ENCODE data around the gene FARSB. TPM values are rescaled to one million over a fixed set of nuclear protein-coding genes. Genes with fewer than 3 reads are reported as not detected.

FARSB gene
- total RNA-seq (10.6 and 12.0 TPM in 2 replicates), polyA plus RNA-seq (26.7 and 32.5 TPM in 2 replicates)

DNA sequence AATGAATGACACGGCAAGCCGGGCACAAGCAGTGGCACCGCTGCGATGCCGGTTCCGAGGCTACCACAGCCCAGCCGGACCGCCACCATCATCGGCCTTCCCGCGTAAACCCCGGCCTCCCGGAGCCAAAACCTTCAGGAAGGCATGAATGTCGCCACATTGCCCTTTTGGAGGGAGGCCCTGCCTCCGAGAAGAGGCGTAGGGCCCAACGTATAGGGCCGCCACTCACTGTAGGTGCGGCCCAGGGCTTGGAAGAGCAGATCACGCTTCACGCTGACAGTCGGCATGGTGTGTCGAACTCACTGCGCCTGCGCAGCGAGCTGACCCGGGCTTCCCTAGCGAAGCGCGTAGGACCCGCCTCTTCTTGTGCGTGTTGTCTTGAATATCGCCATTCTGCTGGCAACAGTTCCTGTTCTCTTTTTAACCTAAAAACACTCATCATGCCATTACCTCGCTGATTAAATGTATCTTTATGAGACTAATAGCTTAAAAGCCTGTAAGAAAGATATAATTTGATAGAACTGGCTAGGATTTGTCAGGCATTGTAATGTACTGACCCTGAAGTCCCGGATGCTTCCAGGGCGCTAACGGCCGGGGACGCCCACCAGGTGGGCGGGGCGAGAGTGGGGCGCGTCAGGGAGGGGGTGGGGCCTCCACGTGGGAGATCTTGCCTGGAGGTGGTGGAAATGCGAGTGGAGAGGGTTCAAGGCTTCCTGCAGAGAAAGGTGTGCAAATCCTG is at the start of gene FARSB:
Gene FARSB (minus strand): TSS at position 306 of the 739 bp plus-strand sequence. CDS start 19 bp downstream, at position 287.
- H3K36me3 ChIP-seq: no peaks in the 10 kb centered on the region
- peak within 1 kb of the TSS; percentile 73 for H3K4me3 ChIP-seq
- peak; percentile 97 to 98 for DNase-seq (ENCODE audit: low read depth in 1 of 2, low spot score in 1 of 2)
- H3K27ac ChIP-seq: peak within 1 kb of the TSS; percentile 99
- H3K27me3 ChIP-seq: no peaks in the 10 kb centered on the region
- TF ChIP-seq, protein P1, sequence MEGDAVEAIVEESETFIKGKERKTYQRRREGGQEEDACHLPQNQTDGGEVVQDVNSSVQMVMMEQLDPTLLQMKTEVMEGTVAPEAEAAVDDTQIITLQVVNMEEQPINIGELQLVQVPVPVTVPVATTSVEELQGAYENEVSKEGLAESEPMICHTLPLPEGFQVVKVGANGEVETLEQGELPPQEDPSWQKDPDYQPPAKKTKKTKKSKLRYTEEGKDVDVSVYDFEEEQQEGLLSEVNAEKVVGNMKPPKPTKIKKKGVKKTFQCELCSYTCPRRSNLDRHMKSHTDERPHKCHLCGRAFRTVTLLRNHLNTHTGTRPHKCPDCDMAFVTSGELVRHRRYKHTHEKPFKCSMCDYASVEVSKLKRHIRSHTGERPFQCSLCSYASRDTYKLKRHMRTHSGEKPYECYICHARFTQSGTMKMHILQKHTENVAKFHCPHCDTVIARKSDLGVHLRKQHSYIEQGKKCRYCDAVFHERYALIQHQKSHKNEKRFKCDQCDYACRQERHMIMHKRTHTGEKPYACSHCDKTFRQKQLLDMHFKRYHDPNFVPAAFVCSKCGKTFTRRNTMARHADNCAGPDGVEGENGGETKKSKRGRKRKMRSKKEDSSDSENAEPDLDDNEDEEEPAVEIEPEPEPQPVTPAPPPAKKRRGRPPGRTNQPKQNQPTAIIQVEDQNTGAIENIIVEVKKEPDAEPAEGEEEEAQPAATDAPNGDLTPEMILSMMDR (IDR thresholded peaks at IDR 0.05; ENCODE audit: low read depth, low read length): no peak
- H3K9me3 ChIP-seq (ENCODE audit: low read depth): no peaks in the 10 kb centered on the region
- peaks cover 7% of the 10 kb centered on the region for H3K4me1 ChIP-seq (ENCODE audit: low read depth)

DNA sequence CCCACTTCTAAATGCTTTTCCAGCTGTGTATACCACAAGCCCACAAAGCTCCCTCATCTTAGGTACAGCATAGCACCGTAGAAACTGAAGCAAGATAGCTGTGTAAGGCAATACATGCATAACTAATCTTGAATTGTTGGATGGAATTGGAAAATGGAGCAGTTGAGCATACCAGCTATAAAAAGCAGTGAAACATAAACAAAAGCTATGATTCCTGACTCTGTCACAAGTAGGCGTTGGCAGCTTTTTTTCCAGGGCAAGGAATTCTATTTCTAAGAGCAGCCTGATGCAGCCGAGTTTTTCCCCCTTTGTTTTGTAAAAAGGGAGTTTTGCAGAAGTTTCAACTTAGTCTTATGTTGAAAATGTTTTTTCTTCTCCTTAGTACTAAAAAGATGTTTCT is 48.0 kb upstream of the FARSB start:
- H3K36me3 ChIP-seq: no peaks in the 10 kb centered on the region
- TF ChIP-seq, protein P1 (IDR thresholded peaks at IDR 0.05; ENCODE audit: low read depth, low read length): no peak
- no peak overlapping the region for H3K4me3 ChIP-seq
- H3K27ac ChIP-seq: no peak overlapping the region
- H3K9me3 ChIP-seq (ENCODE audit: low read depth): no peaks in the 10 kb centered on the region
- no peaks in the 10 kb centered on the region for H3K4me1 ChIP-seq (ENCODE audit: low read depth)
- peak in 1 of 2 donors; percentile 5 for DNase-seq (ENCODE audit: low read depth in 1 of 2, low spot score in 1 of 2)
- no peaks in the 10 kb centered on the region for H3K27me3 ChIP-seq

DNA sequence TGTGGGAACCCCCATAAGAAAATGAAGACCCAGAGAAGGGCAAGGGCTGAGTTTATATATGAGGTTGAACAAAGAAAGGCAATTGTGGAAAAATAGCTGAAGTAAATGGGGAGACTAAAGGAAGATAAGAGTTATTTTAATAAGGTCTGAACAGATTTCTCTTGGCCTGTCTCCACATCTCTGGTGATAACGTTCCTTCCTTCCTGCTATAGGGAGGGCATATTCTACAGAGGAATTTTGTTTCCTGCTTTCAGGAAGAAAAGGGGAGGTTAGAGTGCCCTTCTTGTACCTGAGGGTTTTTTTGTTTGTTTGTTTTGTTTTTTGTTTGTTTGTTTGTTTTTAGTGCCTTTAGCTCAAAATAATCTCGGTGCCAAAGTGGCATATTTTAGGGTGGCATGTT is 47.2 kb upstream of the FARSB start:
- no peak for DNase-seq (ENCODE audit: low read depth in 1 of 2, low spot score in 1 of 2)
- no peak overlapping the region for H3K4me3 ChIP-seq
- no peak overlapping the region for H3K27ac ChIP-seq
- TF ChIP-seq, protein P1 (IDR thresholded peaks at IDR 0.05; ENCODE audit: low read depth, low read length): no peak
- H3K9me3 ChIP-seq (ENCODE audit: low read depth): no peaks in the 10 kb centered on the region
- H3K27me3 ChIP-seq: no peaks in the 10 kb centered on the region
- no peaks in the 10 kb centered on the region for H3K4me1 ChIP-seq (ENCODE audit: low read depth)
- no peaks in the 10 kb centered on the region for H3K36me3 ChIP-seq

DNA sequence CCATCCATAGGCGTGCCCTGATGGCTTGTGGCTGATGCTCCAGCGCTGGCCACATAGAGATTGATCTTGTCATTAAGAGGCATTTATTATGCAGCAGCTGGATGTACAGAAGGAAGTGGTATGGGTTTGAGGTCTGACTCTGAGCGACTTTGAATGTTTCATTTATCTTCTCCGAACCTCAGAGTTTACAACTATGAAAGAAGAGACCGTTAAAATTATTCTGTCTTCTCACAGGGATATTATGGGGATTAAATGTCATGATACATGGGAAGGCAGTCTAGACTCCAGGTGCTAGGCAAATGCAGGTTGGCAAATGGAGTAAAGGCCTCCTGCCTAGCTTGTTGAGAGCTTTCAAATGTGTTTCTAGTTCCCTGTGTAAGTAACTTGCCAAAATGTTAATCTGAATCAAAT is 45.8 kb upstream of the FARSB start:
- H3K4me3 ChIP-seq: no peak overlapping the region
- no peak for DNase-seq (ENCODE audit: low read depth in 1 of 2, low spot score in 1 of 2)
- no peaks in the 10 kb centered on the region for H3K4me1 ChIP-seq (ENCODE audit: low read depth)
- TF ChIP-seq, protein P1 (IDR thresholded peaks at IDR 0.05; ENCODE audit: low read depth, low read length): no peak
- no peak overlapping the region for H3K27ac ChIP-seq
- no peaks in the 10 kb centered on the region for H3K27me3 ChIP-seq
- no peaks in the 10 kb centered on the region for H3K36me3 ChIP-seq
- H3K9me3 ChIP-seq (ENCODE audit: low read depth): no peaks in the 10 kb centered on the region

DNA sequence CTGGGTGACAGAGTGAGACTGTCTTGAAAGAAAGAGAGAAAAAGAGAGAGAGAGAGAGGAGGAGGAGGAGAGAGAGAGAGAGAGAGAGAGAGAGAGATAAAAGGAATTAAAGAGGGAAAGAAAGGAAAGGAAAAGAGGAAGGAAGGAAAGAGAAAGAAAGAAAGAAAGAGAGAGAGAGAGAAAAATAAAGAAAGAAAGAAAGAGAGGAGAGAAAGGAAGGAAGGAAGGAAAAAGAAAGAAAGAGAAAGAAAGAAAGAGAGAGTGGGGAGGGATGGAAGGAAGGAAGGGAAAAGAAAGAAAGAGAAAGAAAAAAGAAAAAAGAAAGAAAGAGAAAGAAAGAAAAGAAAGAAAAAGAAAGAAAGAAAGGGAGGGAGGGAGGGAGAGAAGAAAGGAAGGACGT is 45.3 kb upstream of the FARSB start:
- DNase-seq (ENCODE audit: low read depth in 1 of 2, low spot score in 1 of 2): no peak
- no peak overlapping the region for H3K4me3 ChIP-seq
- H3K36me3 ChIP-seq: no peaks in the 10 kb centered on the region
- TF ChIP-seq, protein P1 (IDR thresholded peaks at IDR 0.05; ENCODE audit: low read depth, low read length): no peak
- no peak overlapping the region for H3K27ac ChIP-seq
- H3K4me1 ChIP-seq (ENCODE audit: low read depth): no peaks in the 10 kb centered on the region
- H3K27me3 ChIP-seq: no peaks in the 10 kb centered on the region
- no peaks in the 10 kb centered on the region for H3K9me3 ChIP-seq (ENCODE audit: low read depth)
